CD4-positive, alpha-beta T cell treated with Interferon alpha-2 for 1 hour (primary cell): ENCODE data around the gene PLA2G3.
A peak's percentile ranks its signal among the peaks of the same experiment; 100 is the strongest.

Experiments used
- DNase-seq, 2 donors: peaks; one replicate each; pipeline ENCODE4 v3.0.0-alpha.2; 2020 to 2022

PLA2G3 gene, protein sequence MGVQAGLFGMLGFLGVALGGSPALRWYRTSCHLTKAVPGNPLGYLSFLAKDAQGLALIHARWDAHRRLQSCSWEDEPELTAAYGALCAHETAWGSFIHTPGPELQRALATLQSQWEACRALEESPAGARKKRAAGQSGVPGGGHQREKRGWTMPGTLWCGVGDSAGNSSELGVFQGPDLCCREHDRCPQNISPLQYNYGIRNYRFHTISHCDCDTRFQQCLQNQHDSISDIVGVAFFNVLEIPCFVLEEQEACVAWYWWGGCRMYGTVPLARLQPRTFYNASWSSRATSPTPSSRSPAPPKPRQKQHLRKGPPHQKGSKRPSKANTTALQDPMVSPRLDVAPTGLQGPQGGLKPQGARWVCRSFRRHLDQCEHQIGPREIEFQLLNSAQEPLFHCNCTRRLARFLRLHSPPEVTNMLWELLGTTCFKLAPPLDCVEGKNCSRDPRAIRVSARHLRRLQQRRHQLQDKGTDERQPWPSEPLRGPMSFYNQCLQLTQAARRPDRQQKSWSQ

GRCh38 chr22:31139866-31140716, at the start of gene PLA2G3:
Gene PLA2G3, minus strand, starts transcription at chr22:31140508. Its CDS starts 154 bp downstream, at chr22:31140354.
- DNase-seq, result no peak

DNA sequence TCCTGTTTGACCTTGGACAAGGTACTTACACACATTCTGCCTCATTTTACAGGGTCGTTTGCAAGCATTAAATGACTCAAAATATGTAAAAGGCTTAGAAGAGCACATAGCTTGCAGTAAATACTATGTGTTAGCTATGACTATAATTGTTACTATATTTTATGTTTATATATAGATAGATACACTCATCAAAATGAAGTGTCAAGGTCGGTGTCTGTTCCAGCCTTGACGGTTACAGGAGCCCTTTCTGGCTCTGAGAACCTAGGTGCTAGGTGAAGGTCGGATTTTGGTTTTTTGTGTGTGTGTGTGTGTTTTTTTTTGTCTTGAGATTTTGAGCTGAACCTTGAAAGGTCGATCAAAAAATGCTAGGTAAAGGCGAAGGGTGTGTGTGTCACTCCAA, 47.3 kb upstream of the PLA2G3 start:
- no peak for DNase-seq

DNA sequence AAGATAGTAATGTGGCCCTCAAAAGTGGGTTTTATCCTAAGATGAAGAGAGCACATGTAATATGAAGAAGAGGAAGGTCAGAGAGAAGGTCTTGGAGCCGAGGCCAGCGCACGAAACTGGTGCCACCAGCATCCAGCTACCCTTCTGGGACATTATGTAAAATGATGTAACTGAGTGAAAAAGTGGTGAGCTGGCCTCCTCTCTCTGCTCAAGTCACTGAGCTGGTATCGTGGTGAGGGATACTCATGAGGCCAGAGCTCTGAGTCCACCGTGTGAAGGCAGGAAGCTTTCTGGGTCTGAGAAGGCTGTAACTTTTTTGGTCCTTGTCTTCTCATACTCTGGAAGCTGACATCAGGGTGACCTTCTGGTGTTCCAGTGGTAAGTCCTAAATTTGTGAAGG, 44.7 kb upstream of the PLA2G3 start:
- no peak for DNase-seq

- DNase-seq, result no peak
Measured at GRCh38 chr22:31184015-31184414, 43.7 kb upstream of the PLA2G3 start.

DNA sequence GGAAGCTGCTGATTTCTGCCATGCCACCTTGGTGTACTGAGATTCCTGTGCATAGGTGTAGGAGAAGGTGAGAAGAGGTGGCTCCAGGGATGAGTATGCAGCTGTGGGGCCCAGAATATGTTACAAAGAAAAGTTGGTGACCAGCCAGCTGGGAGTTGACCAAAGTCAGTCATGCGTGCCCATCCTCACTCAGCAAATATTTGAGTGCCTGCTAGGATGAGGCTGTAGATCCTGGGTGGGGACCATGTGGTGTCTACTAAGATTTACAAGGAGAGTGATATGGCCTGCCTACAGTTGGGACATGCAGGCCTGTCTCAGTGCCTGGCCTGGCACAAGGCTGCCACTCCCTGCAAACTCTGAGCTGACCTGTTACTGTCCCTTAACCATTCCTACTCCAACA, 39.0 kb upstream of the PLA2G3 start:
- no peak for DNase-seq

DNA sequence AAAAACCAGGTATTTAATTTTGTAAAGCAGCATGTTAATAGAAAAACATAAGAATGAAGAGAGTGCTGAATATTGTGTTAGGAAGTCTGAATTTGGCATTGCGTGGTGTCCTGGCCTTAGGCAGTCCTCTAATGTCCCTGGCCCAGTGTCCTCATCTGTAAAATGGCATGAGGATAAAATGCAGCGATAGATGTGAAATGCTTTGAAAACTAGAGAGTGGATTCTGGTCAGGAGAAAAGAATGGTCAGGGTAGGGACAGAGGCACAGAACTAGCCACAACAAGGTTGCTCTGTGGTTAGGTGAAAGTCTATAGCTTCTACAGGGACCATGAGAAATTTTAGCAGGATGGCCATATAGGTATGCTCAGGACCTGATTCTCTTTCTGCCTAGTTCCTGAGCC, 38.6 kb upstream of the PLA2G3 start:
- no peak for DNase-seq

- no peak for DNase-seq
Measured at GRCh38 chr22:31177420-31178162, 37.3 kb upstream of the PLA2G3 start.

GRCh38 chr22:31176923-31177322, 36.6 kb upstream of the PLA2G3 start:
- no peak for DNase-seq

DNA sequence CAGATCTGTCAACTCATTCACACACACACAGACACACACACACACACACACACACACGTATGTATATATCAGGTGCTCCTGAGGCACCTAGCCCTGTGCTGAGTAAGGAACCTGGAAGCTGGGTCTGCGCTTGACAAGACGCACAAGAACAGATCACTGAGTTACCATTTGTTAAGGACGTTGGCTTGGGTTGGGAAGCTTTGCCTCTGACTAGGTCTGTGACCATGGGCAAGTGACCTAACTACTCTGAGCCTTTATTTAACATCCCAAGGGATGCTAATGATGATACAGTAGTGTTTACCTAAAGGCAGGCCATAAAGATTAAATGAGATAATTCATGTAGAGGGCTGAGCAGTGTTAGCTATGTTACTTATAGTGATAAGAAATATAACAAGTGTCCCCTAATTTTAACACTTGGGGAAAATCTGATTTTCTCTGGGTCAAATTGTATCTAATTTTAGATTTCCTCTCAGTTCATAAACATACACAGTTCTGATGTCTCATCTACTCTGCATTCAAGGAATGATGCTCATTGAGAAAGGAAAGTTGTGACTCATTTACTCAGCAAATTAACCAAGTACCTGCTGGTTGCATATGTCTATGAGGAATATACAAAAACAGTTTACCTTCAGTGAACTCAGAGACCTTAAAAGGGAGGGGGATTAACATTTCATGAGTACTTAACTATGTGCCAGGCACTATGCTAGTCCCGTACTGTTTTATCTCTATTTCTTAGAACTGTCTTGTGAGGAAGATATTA, 33.3 kb upstream of the PLA2G3 start:
- no peak for DNase-seq

DNA sequence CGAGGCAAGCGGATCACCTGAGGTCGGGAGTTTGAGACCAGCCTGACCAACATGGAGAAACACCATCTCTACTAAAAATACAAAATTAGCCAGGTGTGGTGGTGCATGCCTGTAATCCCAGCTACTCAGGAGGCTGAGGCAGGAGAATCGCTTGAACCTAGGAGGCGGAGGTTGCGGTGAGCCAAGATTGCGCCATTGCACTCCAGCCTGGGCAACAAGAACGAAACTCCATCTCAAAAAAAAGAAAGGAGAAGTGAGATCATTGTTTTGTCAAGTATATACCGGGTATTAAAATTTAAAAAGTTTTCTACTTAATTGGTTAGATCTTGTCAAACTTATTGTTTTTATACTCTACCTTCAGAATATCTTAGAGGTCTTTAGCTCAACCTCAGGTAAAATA, 31.4 kb upstream of the PLA2G3 start:
- peak in 1 of 2 donors; percentile 5 for DNase-seq

GRCh38 chr22:31170971-31171370, 30.7 kb upstream of the PLA2G3 start:
- DNase-seq, result no peak

GRCh38 chr22:31162015-31162765, 21.9 kb upstream of the PLA2G3 start:
- DNase-seq, result no peak

- no peak for DNase-seq
Measured at GRCh38 chr22:31161386-31161785, 21.1 kb upstream of the PLA2G3 start.

GRCh38 chr22:31160328-31160978, 20.1 kb upstream of the PLA2G3 start:
- peak in 1 of 2 donors; percentile 13 for DNase-seq

- DNase-seq, result no peak
Measured at GRCh38 chr22:31155422-31155821, 15.1 kb upstream of the PLA2G3 start.

GRCh38 chr22:31154975-31155374, 14.7 kb upstream of the PLA2G3 start:
- DNase-seq, result no peak

DNA sequence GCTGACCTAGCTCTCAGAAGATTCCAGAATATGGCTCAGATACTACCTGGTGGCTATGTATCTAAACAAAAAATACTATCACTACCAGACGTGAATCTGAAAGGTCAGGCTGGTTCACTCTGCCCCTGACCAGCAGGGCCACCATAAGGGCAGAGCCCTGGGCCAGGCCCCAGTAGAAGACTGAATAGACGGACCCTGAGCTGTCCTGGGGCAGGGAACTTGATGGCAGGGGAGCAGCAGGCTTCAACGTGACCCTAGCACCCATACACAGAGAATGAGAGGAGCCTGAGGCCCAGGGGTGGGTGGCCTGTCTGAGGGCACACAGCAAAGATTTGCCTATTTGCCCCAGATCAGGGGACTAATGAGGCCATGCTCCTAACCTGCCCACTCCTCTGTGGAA, 13.0 kb upstream of the PLA2G3 start:
- DNase-seq, result no peak

DNA sequence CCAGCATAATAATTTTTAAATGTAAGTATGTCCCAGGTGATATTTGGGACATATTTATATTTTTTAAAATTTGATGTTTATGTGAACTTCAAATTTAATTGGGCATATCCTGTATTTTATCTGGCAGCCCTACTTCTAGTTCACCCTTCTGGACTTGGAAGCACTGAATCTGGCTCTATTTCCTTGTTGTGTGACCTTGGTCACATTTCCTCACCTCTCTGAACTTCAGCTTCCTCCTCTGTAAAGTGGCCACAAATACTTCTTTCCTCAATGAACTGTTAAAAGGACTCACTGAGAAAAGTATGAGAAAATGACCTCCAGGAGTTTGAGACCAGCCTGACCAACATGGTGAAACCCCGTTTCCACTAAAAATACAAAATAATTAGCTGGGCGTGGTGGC, 11.6 kb upstream of the PLA2G3 start:
- DNase-seq, result no peak

- no peak for DNase-seq
Measured at GRCh38 chr22:31150615-31151014, 10.3 kb upstream of the PLA2G3 start.

DNA sequence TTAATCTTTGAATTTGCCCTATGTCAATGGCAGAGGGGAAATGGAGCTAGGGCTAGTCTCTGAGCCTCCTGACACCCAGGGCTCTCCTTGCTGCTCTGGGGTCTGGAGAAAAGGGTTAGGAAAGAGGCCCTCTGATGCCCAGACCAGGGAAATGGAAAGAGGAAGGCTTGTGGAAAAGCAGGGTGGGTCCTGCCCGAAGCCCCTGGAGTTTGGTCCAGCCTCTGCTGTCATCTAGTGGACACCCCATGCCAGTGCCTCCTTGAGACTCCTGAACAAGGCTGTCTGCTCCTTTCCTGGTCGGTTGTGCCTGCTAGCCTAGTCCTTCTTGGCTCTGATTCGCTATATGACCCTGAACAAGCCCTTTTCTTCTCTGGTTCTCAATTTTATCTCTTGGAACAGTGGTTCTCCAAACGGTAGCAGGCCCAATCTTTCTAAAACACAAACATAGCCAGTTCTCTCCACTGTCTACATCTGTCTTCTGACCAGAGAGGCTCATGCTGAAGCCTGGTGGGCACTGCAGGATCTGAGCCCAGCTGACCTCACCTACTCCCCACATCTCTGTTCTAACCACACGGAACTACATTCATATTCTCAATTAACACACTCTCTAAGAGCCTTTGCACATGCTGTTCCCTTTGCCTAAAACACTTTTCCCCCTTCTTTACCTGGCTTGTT, 8.8 kb upstream of the PLA2G3 start:
- DNase-seq, result peak; percentile 31 to 50
